ENCODE data around the gene LIG4.
A peak's percentile ranks its signal among the peaks of the same experiment; 100 is the strongest.
"Not testable (repeated sequence)": the region's sequence is repeated elsewhere in the genome, so short reads cannot be mapped to it uniquely, and the experiment has no call there.

LIG4 gene

DNA sequence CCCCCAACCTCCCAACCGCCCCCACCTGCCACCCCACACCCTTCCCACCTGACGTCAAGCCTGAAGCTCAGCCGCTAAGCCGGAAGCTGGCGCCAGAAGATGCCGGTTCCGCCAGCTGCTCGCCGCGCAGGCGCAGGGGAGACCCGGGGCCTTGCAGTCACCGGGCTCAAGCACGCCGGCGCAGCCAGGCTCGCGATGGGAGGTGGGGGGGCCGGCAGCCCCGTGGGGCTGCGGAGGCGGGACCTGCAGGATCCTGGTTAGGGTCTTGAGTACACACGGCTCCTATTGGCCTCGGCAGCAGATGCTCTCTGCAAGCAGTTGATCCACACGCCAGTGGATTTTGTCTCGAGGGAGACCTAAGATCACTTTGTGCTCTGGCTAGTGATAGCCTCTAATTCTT, at the start of gene LIG4:
TSS of gene LIG4 (minus strand) at position 101 of the 400 bp plus-strand sequence. CDS start 4,268 bp downstream, outside the sequence.
- DNase-seq (ENCODE audit: low read depth, low spot score): peak; percentile 77

- no peak for DNase-seq (ENCODE audit: low read depth, low spot score)
Observed at GRCh38 chr13:108263621-108264355, 48.5 kb upstream of the LIG4 start.

- DNase-seq (ENCODE audit: low read depth, low spot score): no peak
Observed at GRCh38 chr13:108257248-108257647, 41.9 kb upstream of the LIG4 start.

GRCh38 chr13:108249150-108249549, 33.8 kb upstream of the LIG4 start:
- no peak for DNase-seq (ENCODE audit: low read depth, low spot score)

GRCh38 chr13:108230377-108230776, 15.0 kb upstream of the LIG4 start:
- no peak for DNase-seq (ENCODE audit: low read depth, low spot score)

- DNase-seq (ENCODE audit: low read depth, low spot score): peak; percentile 35
Observed at GRCh38 chr13:108227651-108228272, 12.4 kb upstream of the LIG4 start.

GRCh38 chr13:108226184-108226583, 10.8 kb upstream of the LIG4 start:
- no peak for DNase-seq (ENCODE audit: low read depth, low spot score)

GRCh38 chr13:108225440-108225839, 10.1 kb upstream of the LIG4 start:
- DNase-seq (ENCODE audit: low read depth, low spot score): no peak

DNA sequence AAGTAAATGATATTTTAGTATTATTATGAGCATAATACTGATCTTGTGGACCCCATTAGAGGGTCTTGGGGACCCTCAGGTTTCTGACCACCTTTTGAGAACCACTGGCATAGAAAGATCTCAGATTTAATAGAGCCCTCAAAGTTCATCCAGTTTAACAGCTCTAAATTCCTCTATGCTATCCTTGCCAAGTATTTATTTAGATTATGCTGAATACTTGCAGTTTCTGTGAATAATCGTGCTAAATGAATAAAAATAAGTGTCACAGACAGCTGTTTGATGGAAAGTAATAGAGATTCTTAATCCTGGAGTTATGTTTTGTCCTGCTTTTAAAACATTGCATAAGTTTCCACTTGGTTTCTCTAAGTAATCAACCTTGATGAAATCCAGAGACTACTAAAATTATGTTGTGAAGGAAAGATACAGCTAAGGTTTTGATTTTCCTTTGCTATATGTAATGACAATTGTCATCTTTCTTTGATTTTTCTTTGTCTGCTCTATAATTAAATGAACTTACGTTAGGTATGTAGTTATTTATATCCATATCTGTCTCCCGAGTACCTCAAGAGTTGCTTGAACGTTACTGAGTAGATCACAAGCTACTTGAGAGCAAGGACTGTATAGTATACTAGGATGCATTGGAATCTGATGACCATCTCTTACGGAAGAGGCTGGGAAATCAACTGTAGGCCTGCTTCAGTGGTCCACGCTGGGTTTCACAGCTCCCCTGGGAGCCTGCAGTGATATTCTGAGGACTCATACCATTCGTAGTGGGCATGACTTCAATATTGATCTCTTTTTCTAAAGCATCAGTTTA, 8.6 kb upstream of the LIG4 start:
- DNase-seq (ENCODE audit: low read depth, low spot score): no peak

DNA sequence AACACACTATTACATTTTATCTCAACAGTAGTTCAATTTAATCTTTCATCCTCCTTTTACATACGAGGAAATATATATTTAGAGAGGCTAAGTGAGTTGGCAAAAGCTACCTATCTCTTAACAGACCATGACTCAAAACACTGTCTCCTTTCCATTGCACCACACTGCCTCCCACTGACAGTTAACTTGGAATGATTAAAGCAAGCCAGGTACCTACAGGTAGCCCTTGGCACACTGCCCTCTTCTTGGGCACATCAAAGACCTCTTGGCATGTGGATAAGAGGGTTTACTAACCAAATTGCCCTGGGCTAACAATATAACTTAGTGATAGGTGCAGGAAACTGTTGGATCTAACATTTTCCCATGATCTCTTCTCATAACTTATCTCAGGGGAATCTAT, 4.7 kb upstream of the LIG4 start:
- no peak for DNase-seq (ENCODE audit: low read depth, low spot score)

- peak; percentile 68 for DNase-seq (ENCODE audit: low read depth, low spot score)
Observed at GRCh38 chr13:108218044-108218974, 3.0 kb upstream of the LIG4 start, which contains the start of gene ABHD13. Gene ABHD13 (plus strand): TSS chr13:108218392. CDS start chr13:108229219, 10,827 bp downstream.

- not testable (repeated sequence) for DNase-seq (ENCODE audit: low read depth, low spot score)
Observed at GRCh38 chr13:108217307-108218043, 2.1 kb upstream of the LIG4 start.

DNA sequence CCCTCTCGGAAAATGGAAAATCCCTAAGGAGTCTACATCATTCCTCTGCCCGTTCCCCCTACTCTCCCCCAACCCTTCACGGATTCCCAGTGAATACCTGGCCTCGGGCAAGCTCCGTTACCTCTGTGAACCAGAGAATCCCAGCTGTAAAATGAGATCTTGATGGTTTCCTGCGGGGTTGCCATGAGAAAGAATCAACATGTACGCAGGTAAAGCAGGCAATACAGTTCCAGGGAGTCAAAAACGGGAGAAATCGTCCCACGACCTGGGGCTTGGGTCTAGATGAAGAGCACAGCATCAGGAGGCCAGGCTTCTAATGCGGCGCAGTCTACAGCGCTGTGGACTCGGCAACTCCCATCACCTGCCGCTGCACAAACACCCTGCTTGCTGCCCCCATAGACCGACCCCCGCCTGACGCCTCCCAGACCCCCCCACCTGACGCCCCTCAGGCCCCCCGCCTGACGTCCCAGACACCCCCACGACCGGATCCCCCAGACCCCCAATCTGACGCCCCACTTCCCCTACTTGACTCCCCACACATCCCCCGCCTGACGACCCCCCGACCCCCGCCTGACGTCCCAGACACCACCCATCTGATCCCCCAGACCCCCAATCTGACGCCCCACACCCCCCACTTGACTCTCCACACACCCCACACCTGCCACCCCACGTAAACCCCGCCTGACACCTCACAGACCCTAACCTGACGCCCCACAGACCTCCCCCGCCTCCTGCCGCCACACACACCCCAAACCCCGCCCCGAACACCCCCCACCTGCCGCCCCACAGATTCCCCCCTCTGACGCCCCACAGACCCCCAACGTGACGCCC, 680 bp downstream of the LIG4 start:
- no peak for DNase-seq (ENCODE audit: low read depth, low spot score)

GRCh38 chr13:108213946-108214345, 1.4 kb downstream of the LIG4 start:
- DNase-seq (ENCODE audit: low read depth, low spot score): no peak

- DNase-seq (ENCODE audit: low read depth, low spot score): no peak
Observed at GRCh38 chr13:108212886-108213285, 2.5 kb downstream of the LIG4 start.

GRCh38 chr13:108210551-108210950, 4.8 kb downstream of the LIG4 start:
- DNase-seq (ENCODE audit: low read depth, low spot score): no peak

DNA sequence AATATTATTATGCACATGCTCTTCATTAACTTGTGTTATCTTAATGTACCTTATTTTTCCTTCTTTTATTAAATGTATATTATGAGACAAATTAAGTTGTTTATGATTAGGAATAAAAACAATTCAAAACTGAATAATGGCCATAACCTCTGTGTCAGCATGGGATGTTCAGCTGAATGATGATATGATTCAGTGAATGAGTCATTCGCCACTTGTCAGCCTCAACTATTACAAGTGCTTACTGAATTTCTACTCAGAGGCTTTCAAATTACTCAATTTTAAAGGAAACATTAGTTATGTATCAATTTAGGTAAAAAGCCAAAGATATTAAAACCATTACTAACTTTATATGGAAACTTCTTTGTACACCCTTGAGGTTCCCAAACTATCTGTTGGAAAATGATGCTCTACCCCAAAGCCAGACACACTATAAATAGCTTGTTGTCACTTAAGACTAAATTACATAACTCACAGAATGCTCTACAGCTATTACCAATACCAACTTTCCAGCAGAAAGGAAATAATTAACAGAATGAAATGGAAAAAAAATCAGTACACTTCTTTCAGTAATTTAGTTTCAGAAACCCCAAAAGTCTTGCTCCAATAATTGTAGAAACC, 14.4 kb downstream of the LIG4 start:
- DNase-seq (ENCODE audit: low read depth, low spot score): no peak

DNA sequence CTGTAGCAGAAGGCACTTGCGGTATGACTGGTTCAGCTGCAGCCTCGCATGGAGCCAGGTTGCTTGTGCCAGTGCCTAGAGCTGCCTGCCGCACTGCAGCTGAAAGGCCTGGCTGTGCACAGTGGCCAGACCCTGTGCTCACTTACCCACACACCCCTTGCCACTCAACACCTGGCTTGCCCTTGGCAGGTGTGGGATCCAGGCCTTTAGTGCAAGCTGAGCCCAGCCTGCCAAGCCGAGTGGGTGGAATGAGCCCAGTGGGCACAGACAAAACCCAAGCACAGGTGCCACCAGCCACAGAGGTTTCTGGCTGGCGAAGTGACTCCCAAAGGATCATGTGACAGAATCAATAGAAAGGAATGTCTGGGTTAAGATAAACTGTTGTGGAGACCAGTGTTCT, 19.5 kb downstream of the LIG4 start:
- no peak for DNase-seq (ENCODE audit: low read depth, low spot score)

DNA sequence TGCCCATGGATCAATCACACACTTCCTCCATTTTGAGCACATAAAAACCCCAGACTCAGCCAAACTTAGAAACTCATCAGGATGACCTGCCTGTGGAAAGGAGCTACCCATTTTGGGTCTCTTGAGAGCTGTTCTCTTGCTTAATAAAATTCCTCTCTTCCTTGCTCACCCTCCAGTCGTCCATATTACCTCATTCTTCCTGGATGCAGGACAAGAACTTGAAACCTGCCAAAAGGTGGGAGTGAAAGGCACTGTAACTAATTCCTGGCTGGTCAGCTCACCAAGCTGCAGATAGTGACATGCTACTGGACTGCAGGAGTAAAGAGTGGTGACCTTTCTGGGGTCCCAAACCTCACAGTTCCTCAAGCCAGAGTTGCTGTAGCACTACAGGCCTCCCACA, 20.2 kb downstream of the LIG4 start:
- DNase-seq (ENCODE audit: low read depth, low spot score): no peak

All from smooth muscle cell of the brain vasculature (primary cell).